Endodermal cell (in vitro differentiated cells): ENCODE results near the gene RHPN2. TPM values are rescaled to one million over a fixed set of nuclear protein-coding genes. Genes with fewer than 3 reads are reported as not detected.

Source experiments
- DNase-seq: peaks from one replicate; pipeline ENCODE4 v3.0.0-alpha.2; 2017
- H3K27ac ChIP-seq: 2 replicates; pipeline ENCODE4 v1.5.1; 2013; ENCODE audit warnings: mild to moderate bottlenecking, low read depth, low read length, moderate library complexity
- H3K27me3 ChIP-seq: 2 replicates; pipeline ENCODE4 v1.6.1; 2013; ENCODE audit warnings: mild to moderate bottlenecking, low read length, moderate library complexity; ENCODE audit not compliant: insufficient read depth, control insufficient read depth, poor library complexity, severe bottlenecking
- H3K36me3 ChIP-seq: 2 replicates; pipeline ENCODE4 v1.7.0; 2013; ENCODE audit warnings: mild to moderate bottlenecking, low read length, moderate library complexity; ENCODE audit not compliant: control insufficient read depth, insufficient read depth
- H3K4me1 ChIP-seq: one replicate; pipeline ENCODE4 v1.7.0; 2013; ENCODE audit warnings: low read length; ENCODE audit not compliant: control insufficient read depth, insufficient read depth
- H3K4me3 ChIP-seq: 2 replicates; pipeline ENCODE4 v1.5.1; 2013; ENCODE audit warnings: mild to moderate bottlenecking, low read length, moderate library complexity
- H3K9ac ChIP-seq: 2 replicates; pipeline ENCODE4 v1.6.1; 2013; ENCODE audit warnings: mild to moderate bottlenecking, low read length, moderate library complexity; ENCODE audit not compliant: poor library complexity, severe bottlenecking; ENCODE audit errors: extremely low read depth
- H3K9me3 ChIP-seq: 2 replicates; pipeline ENCODE4 v1.6.1; 2013; ENCODE audit warnings: mild to moderate bottlenecking, low read length, moderate library complexity; ENCODE audit not compliant: control insufficient read depth
- H3K27ac Mint-ChIP-seq: 2 replicates; pipeline ENCODE4 v1.8.0; 2020; ENCODE audit warnings: mixed read lengths
- H3K27me3 Mint-ChIP-seq: 2 replicates; pipeline ENCODE4 v1.8.0; 2021; ENCODE audit warnings: mild to moderate bottlenecking, mixed read lengths; ENCODE audit not compliant: insufficient read depth
- H3K36me3 Mint-ChIP-seq: 2 replicates; pipeline ENCODE4 v1.8.0; 2020; ENCODE audit warnings: low read depth, mixed read lengths
- H3K4me1 Mint-ChIP-seq: 2 replicates; pipeline ENCODE4 v1.8.0; 2020; ENCODE audit warnings: mixed read lengths
- H3K4me3 Mint-ChIP-seq: 2 replicates; pipeline ENCODE4 v1.8.0; 2020; ENCODE audit warnings: mild to moderate bottlenecking, moderate library complexity, mixed read lengths
- H3K9me3 Mint-ChIP-seq: 2 replicates; pipeline ENCODE4 v1.8.0; 2020; ENCODE audit warnings: mild to moderate bottlenecking, mixed read lengths
- WGBS, 2 experiments: methylation state at CpG; one replicate each; pipeline versions ENCODE4 v1.1.5 to v1.1.7; 2013; ENCODE audit warnings: missing lambda C conversion rate in 2 of 2, mixed read lengths in 1 of 2; ENCODE audit not compliant: insufficient coverage in 1 of 2, insufficient read length in 1 of 2; 5-methylcytosine and 5-hydroxymethylcytosine counted together
- total RNA-seq, 2 donors: library from RNA; stranded (reverse); fragmentation: NEBNext Ultra II Directional in 1 of 2; extraction: Animal tissue kit (Norgen Biotek cat#: 25700) in 1 of 2; gene quantifications; 2 replicates in 1 of 2; 3 replicates in 1 of 2; pipeline ENCODE4 v1.2.1, GENCODE V29; 2021
- TF ChIP-seq, protein P1 (sequence below): fragments of 200-600 bp; sonication (generic); conservative IDR thresholded peaks from 2 replicates; pipeline ENCODE4 v1.5.0; 2021; ENCODE audit warnings: antibody characterized with exemption, mild to moderate bottlenecking

RHPN2 gene
- total RNA-seq, 2 donors from 2014 or later, result 52.0 to 53.2 TPM

DNA sequence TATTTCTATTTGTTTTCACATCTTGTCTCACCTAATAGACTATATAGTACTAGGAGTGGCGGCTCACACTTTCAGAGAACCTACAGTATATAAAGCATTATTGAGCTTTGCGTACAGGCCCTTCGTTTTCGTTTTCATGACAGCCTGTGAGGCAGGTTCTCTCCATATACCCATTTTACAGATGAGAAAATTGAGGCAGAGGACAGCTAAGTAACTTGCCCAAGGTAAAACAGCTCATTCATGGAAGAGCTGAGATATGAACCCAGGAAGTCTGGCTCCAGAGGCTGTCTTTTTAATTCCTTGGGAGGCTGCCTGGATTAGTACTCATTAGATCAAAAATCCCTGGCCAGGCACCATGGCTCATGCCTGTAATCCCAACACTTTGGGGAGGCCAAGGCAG, 63.8 kb downstream of the RHPN2 start:
- Histone ChIP-seq H3K27ac (no peak overlapping the region), H3K9me3 (no peaks in the 10 kb centered on the region), H3K36me3 (peaks cover 31% of the 10 kb centered on the region), H3K27me3 (no peaks in the 10 kb centered on the region), H3K4me3 (no peak overlapping the region), H3K4me1 (no peaks in the 10 kb centered on the region), H3K9ac (no peak overlapping the region)
- Mint-ChIP-seq H3K4me1 (peaks cover 10% of the 10 kb centered on the region), H3K27me3 (no peaks in the 10 kb centered on the region), H3K9me3 (no peaks in the 10 kb centered on the region), H3K36me3 (peaks cover 67% of the 10 kb centered on the region), H3K27ac (no peak overlapping the region), H3K4me3 (no peak overlapping the region)
- TF ChIP-seq, protein P1, sequence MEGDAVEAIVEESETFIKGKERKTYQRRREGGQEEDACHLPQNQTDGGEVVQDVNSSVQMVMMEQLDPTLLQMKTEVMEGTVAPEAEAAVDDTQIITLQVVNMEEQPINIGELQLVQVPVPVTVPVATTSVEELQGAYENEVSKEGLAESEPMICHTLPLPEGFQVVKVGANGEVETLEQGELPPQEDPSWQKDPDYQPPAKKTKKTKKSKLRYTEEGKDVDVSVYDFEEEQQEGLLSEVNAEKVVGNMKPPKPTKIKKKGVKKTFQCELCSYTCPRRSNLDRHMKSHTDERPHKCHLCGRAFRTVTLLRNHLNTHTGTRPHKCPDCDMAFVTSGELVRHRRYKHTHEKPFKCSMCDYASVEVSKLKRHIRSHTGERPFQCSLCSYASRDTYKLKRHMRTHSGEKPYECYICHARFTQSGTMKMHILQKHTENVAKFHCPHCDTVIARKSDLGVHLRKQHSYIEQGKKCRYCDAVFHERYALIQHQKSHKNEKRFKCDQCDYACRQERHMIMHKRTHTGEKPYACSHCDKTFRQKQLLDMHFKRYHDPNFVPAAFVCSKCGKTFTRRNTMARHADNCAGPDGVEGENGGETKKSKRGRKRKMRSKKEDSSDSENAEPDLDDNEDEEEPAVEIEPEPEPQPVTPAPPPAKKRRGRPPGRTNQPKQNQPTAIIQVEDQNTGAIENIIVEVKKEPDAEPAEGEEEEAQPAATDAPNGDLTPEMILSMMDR, result no peak
- WGBS, 2 experiments, result 95% methylated on average over 3 to 4 of the region's 4 CpGs
- DNase-seq, result no peak

DNA sequence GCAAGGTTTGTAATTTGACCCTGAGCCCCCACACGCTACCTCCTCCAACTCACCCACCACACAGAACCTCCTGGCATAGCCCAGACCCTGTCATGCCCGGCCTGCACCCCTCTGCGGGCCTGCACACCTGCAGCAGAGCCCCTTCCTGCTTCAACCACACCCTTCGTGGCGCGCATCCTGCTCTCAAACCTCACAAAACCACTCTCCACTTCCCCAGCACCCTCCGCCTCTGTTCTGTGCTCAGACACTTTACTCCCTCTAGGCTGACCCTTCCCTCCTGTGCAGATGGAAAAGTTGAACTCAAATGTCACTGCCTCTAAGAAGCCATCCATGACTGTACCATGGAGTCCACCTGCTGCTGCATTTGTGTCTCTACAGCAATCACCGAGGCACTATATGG, 64.2 kb downstream of the RHPN2 start:
- Histone ChIP-seq H3K36me3 (peaks cover 32% of the 10 kb centered on the region), H3K9me3 (no peaks in the 10 kb centered on the region), H3K27me3 (no peaks in the 10 kb centered on the region), H3K4me1 (no peaks in the 10 kb centered on the region), H3K4me3 (no peak overlapping the region), H3K27ac (no peak overlapping the region), H3K9ac (no peak overlapping the region)
- H3K4me1 Mint-ChIP-seq, result peaks cover 9% of the 10 kb centered on the region
- DNase-seq, result no peak
- no peak overlapping the region for H3K4me3 Mint-ChIP-seq
- H3K27ac Mint-ChIP-seq, result no peak overlapping the region
- 94 to 100% methylated on average over 2 to 8 of the region's 8 CpGs for WGBS, 2 experiments
- H3K36me3 Mint-ChIP-seq, result peaks cover 69% of the 10 kb centered on the region
- no peaks in the 10 kb centered on the region for H3K9me3 Mint-ChIP-seq
- H3K27me3 Mint-ChIP-seq, result no peaks in the 10 kb centered on the region
- TF ChIP-seq, protein P1, result no peak

DNA sequence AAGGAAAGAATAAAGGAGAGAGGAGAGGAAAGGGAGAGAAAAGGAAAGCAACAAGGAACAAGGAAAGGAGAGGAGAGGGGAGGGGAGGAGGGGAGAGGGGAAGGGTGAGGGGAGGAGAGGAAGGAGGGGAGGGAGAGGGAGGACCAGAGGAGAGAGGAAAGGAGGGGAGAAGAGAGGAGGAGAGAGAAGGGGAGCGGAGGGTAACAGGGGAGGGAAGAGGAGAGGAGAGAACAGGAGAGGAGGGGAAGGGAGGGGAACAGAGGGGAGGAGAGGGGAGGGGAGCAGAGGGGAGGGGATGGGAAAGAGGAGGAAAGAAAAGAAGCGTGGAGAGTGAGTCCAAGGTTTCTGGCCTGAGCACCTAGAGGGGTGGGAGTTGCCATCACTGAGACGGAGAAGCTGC, 66.0 kb downstream of the RHPN2 start:
- 97% methylated on average over 3 of the region's 3 CpGs for WGBS, 2 experiments
- peaks cover 6% of the 10 kb centered on the region for H3K4me1 Mint-ChIP-seq
- H3K4me1 ChIP-seq, result no peaks in the 10 kb centered on the region
- no peaks in the 10 kb centered on the region for H3K27me3 Mint-ChIP-seq
- peaks cover 79% of the 10 kb centered on the region for H3K36me3 Mint-ChIP-seq
- H3K4me3 ChIP-seq, result no peak overlapping the region
- H3K9me3 ChIP-seq, result no peaks in the 10 kb centered on the region
- H3K27ac ChIP-seq, result no peak overlapping the region
- H3K4me3 Mint-ChIP-seq, result no peak overlapping the region
- peaks cover 44% of the 10 kb centered on the region for H3K36me3 ChIP-seq
- H3K9ac ChIP-seq, result no peak overlapping the region
- H3K27ac Mint-ChIP-seq, result no peak overlapping the region
- DNase-seq, result no peak
- no peaks in the 10 kb centered on the region for H3K27me3 ChIP-seq
- TF ChIP-seq, protein P1, result no peak
- no peaks in the 10 kb centered on the region for H3K9me3 Mint-ChIP-seq
